ENCODE data around the gene RIBC2.

- TF ChIP-seq CTCF (IDR thresholded peaks at IDR 0.05) (no peak), POLR2A (IDR thresholded peaks at IDR 0.05) (no peak)
Measured at GRCh38 chr22:45430871-45431270, 17.4 kb downstream of the RIBC2 start.
